Suppressor macrophage treated with lipopolysaccharide for 1 hour (primary cell): ENCODE results near the gene SIX2.

Source experiments
- DNase-seq, 3 donors: peaks; one replicate each; pipeline ENCODE4 v3.0.0-alpha.2; 2020 to 2022

Gene SIX2

GRCh38 chr2:45018023-45018422 lies 8.8 kb upstream of the SIX2 start:
- no peak for DNase-seq

GRCh38 chr2:45014831-45015230 lies 5.6 kb upstream of the SIX2 start:
- no peak for DNase-seq

- peak; percentile 39 to 78 (median 62) for DNase-seq
Measured at GRCh38 chr2:45014016-45014702, 4.9 kb upstream of the SIX2 start.

- DNase-seq: peak in 1 of 3 donors; percentile 17
Measured at GRCh38 chr2:45013229-45014015, 4.2 kb upstream of the SIX2 start.

GRCh38 chr2:45012733-45013132 lies 3.5 kb upstream of the SIX2 start:
- DNase-seq: no peak

GRCh38 chr2:45011621-45012602 lies 2.7 kb upstream of the SIX2 start:
- DNase-seq: no peak

- no peak for DNase-seq
Measured at GRCh38 chr2:45011121-45011520, 1.9 kb upstream of the SIX2 start.

GRCh38 chr2:45010702-45011012 lies 1.4 kb upstream of the SIX2 start:
- DNase-seq: no peak

GRCh38 chr2:45009928-45010701 lies 863 bp upstream of the SIX2 start:
- DNase-seq: peak in 1 of 3 donors; percentile 44

- peak; percentile 30 to 51 (median 49) for DNase-seq
Measured at GRCh38 chr2:45008296-45009129, 739 bp downstream of the SIX2 start.

- DNase-seq: no peak
Measured at GRCh38 chr2:45007961-45008295, 1.3 kb downstream of the SIX2 start.

GRCh38 chr2:45006942-45007287 lies 2.3 kb downstream of the SIX2 start:
- no peak for DNase-seq

GRCh38 chr2:45006041-45006941 lies 3.0 kb downstream of the SIX2 start:
- DNase-seq: peak in 1 of 3 donors; percentile 18

- no peak for DNase-seq
Measured at GRCh38 chr2:45005261-45006002, 3.8 kb downstream of the SIX2 start.

GRCh38 chr2:45004562-45005191 lies 4.6 kb downstream of the SIX2 start:
- peak in 1 of 3 donors; percentile 23 for DNase-seq

GRCh38 chr2:45003579-45004551 lies 5.4 kb downstream of the SIX2 start:
- DNase-seq: peak in 1 of 3 donors; percentile 17

- no peak for DNase-seq
Measured at GRCh38 chr2:45002686-45003085, 6.6 kb downstream of the SIX2 start.

- DNase-seq: no peak
Measured at GRCh38 chr2:45001869-45002385, 7.3 kb downstream of the SIX2 start.
